ENCODE measurements around the gene LINC01488. TPM values are rescaled to one million over a fixed set of nuclear protein-coding genes. Genes with fewer than 3 reads are reported as not detected.

LINC01488 gene
- total and polyA plus RNA-seq, 2 experiments from 2014 or later, result not detected

DNA sequence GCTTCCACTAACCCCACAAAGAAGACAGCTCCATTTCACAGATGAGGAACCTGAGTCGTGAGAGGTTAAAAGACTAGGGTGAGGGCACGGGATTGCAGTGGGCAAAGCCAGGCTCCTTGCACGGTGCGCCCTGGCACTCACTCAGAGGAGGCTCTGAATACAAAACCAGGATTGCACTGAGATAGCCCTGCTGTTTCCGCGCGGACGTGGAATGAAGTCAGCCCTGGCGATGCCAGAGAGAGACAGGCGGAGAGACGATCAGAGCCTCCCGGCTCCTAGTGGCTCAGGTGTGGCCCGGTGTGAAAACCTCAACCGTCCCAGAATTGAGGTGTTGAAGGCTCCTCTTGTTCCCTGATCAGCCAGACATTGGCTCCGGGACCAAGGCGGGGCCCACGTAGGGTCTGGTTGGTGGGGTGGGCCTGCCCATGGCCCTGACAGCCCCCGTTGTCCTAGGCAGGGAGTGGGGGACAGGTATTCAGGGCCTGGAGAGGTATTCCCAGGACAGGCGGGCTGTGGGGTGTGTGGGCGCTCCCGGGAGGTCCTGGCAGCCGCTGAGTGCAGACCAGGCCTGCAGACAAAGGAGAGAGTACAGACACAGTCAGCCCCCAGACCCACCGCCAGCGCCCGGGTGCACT, 43.1 kb upstream of the LINC01488 start:
- 0 out of 2 replicates have a peak, but pooled peaks cover 2% of the 10 kb centered on the region for H3F3A ChIP-seq (replicated peaks; ENCODE audit: low read depth)
- H3K27me3 Mint-ChIP-seq (ENCODE audit: insufficient read depth, low read depth, poor library complexity), result peaks cover 43% of the 10 kb centered on the region
- no peak overlapping the region for H3K4me3 ChIP-seq
- H3K36me3 Mint-ChIP-seq (ENCODE audit: low read depth), result no peaks in the 10 kb centered on the region; the same call in 1 of the 3 replicates
- no peak overlapping the region for H3K27ac ChIP-seq (ENCODE audit: low read depth)
- no peaks in the 10 kb centered on the region for H4K20me1 ChIP-seq (replicated peaks; ENCODE audit: insufficient read depth)
- H3K36me3 ChIP-seq (ENCODE audit: insufficient read depth), result no peaks in the 10 kb centered on the region
- peaks cover 3% of the 10 kb centered on the region for H3K9me3 Mint-ChIP-seq
- H3K9me2 ChIP-seq (ENCODE audit: insufficient read depth), result peaks cover 11% of the 10 kb centered on the region
- H2AFZ ChIP-seq, result no peak overlapping the region
- peak; percentile 1; the same call in 2 of the 3 replicates for ATAC-seq
- peak overlapping the region; percentile 38; the same call in 1 of the 2 replicates for H3K4me2 ChIP-seq
- H3K4me3 Mint-ChIP-seq, result no peak overlapping the region
- no peak for TF ChIP-seq NANOG (IDR thresholded peaks at IDR 0.05; ENCODE audit: borderline replicate concordance)
- no peak for TF ChIP-seq STAT1 (IDR thresholded peaks at IDR 0.05; ENCODE audit: unreplicated experiment)
- TF ChIP-seq JUNB (IDR thresholded peaks at IDR 0.05; ENCODE audit: unreplicated experiment), result no peak
- no peak for TF ChIP-seq ZNF462 (CRISPR knock-in tag; IDR thresholded peaks at IDR 0.05)
- TF ChIP-seq, protein P1, sequence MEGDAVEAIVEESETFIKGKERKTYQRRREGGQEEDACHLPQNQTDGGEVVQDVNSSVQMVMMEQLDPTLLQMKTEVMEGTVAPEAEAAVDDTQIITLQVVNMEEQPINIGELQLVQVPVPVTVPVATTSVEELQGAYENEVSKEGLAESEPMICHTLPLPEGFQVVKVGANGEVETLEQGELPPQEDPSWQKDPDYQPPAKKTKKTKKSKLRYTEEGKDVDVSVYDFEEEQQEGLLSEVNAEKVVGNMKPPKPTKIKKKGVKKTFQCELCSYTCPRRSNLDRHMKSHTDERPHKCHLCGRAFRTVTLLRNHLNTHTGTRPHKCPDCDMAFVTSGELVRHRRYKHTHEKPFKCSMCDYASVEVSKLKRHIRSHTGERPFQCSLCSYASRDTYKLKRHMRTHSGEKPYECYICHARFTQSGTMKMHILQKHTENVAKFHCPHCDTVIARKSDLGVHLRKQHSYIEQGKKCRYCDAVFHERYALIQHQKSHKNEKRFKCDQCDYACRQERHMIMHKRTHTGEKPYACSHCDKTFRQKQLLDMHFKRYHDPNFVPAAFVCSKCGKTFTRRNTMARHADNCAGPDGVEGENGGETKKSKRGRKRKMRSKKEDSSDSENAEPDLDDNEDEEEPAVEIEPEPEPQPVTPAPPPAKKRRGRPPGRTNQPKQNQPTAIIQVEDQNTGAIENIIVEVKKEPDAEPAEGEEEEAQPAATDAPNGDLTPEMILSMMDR (conservative IDR thresholded peaks at IDR 0.05; ENCODE audit: low read depth in 2 of 2), result no peak
- no peak for TF ChIP-seq CREB1 (CRISPR knock-in tag; IDR thresholded peaks at IDR 0.05; ENCODE audit: low read depth)
- no peak for TF ChIP-seq POLR2AphosphoS5 (IDR thresholded peaks at IDR 0.05; ENCODE audit: low read depth)
- no peak for TF ChIP-seq ZNF114 (CRISPR knock-in tag; IDR thresholded peaks at IDR 0.05)
- TF ChIP-seq REST (IDR thresholded peaks at IDR 0.05; ENCODE audit: unreplicated experiment), result no peak
- TF ChIP-seq ZNF331 (CRISPR knock-in tag; IDR thresholded peaks at IDR 0.05; ENCODE audit: low read depth), result no peak
- TF ChIP-seq EZH2phosphoT487 (IDR thresholded peaks at IDR 0.05; ENCODE audit: unreplicated experiment), result no peak
- TF ChIP-seq, protein P2, sequence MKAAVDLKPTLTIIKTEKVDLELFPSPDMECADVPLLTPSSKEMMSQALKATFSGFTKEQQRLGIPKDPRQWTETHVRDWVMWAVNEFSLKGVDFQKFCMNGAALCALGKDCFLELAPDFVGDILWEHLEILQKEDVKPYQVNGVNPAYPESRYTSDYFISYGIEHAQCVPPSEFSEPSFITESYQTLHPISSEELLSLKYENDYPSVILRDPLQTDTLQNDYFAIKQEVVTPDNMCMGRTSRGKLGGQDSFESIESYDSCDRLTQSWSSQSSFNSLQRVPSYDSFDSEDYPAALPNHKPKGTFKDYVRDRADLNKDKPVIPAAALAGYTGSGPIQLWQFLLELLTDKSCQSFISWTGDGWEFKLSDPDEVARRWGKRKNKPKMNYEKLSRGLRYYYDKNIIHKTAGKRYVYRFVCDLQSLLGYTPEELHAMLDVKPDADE (IDR thresholded peaks at IDR 0.05), result no peak
- TF ChIP-seq EZH2 (IDR thresholded peaks at IDR 0.05; ENCODE audit: low read depth, unreplicated experiment), result no peak
- H3K79me2 ChIP-seq (replicated peaks; ENCODE audit: insufficient read depth), result no peaks in the 10 kb centered on the region
- peaks cover 58% of the 10 kb centered on the region for H3K4me1 Mint-ChIP-seq
- no peak for DNase-seq (ENCODE audit: low spot score)
- no peaks in the 10 kb centered on the region for H3K27me3 ChIP-seq (ENCODE audit: insufficient read depth)
- peaks cover 34% of the 10 kb centered on the region for H3K4me1 ChIP-seq (ENCODE audit: insufficient read depth)
- H3K27ac Mint-ChIP-seq, result no peak overlapping the region
